Measurements from ENCODE around the gene HOATZ.

The HOATZ gene

DNA sequence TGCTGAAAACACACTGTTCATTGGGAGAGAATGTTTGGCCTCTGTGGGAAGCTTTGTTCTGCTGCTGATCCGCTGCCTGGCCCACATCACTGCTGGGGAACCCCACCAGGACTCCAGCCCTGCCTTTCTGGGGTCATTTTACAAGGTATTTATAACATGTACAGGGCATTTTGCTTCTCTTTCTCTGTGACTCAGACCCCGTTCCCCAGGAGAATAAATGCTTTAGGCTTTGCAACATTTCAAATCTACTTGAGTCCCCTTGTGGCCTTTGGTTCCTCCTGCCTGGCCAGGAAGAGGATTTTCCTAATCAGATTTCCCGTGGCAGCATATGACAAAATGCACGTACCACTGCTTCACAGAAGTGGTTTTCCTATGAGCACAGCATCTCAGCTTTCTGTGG lies 45.4 kb upstream of the HOATZ start:
- H3K9ac ChIP-seq (ENCODE audit: low read length) = no peak overlapping the region
- no peak overlapping the region for H3K4me2 ChIP-seq (ENCODE audit: low read length)
- no peaks in the 10 kb centered on the region for H3K36me3 ChIP-seq (ENCODE audit: insufficient read depth, low read length)
- no peak overlapping the region for H3K27ac ChIP-seq (ENCODE audit: low read depth, low read length, poor library complexity, severe bottlenecking)
- H3K9me2 ChIP-seq (ENCODE audit: low read depth, low read length) = no peaks in the 10 kb centered on the region
- H3K79me2 ChIP-seq (ENCODE audit: insufficient read depth, low read length) = no peaks in the 10 kb centered on the region
- H3K9me3 ChIP-seq (ENCODE audit: low read length) = no peaks in the 10 kb centered on the region
- no peak overlapping the region for H3K4me3 ChIP-seq (ENCODE audit: low read depth, low read length, poor library complexity, severe bottlenecking)
- no peaks in the 10 kb centered on the region; the same call in 1 of the 2 replicates for H3K27me3 ChIP-seq (ENCODE audit: insufficient read depth, low read length)
- no peaks in the 10 kb centered on the region for H3K4me1 ChIP-seq (ENCODE audit: insufficient read depth, low read length, severe bottlenecking)
- no peak for TF ChIP-seq EZH2 (IDR thresholded peaks at IDR 0.05; ENCODE audit: borderline replicate concordance, low read length)
- TF ChIP-seq, protein P1, sequence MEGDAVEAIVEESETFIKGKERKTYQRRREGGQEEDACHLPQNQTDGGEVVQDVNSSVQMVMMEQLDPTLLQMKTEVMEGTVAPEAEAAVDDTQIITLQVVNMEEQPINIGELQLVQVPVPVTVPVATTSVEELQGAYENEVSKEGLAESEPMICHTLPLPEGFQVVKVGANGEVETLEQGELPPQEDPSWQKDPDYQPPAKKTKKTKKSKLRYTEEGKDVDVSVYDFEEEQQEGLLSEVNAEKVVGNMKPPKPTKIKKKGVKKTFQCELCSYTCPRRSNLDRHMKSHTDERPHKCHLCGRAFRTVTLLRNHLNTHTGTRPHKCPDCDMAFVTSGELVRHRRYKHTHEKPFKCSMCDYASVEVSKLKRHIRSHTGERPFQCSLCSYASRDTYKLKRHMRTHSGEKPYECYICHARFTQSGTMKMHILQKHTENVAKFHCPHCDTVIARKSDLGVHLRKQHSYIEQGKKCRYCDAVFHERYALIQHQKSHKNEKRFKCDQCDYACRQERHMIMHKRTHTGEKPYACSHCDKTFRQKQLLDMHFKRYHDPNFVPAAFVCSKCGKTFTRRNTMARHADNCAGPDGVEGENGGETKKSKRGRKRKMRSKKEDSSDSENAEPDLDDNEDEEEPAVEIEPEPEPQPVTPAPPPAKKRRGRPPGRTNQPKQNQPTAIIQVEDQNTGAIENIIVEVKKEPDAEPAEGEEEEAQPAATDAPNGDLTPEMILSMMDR (IDR thresholded peaks at IDR 0.05; ENCODE audit: low read length) = no peak
- H3F3A ChIP-seq (ENCODE audit: insufficient read depth, low read length) = no peaks in the 10 kb centered on the region
- H2AFZ ChIP-seq (ENCODE audit: low read length) = no peak overlapping the region
- H4K20me1 ChIP-seq (ENCODE audit: insufficient read depth, low read length) = no peaks in the 10 kb centered on the region

DNA sequence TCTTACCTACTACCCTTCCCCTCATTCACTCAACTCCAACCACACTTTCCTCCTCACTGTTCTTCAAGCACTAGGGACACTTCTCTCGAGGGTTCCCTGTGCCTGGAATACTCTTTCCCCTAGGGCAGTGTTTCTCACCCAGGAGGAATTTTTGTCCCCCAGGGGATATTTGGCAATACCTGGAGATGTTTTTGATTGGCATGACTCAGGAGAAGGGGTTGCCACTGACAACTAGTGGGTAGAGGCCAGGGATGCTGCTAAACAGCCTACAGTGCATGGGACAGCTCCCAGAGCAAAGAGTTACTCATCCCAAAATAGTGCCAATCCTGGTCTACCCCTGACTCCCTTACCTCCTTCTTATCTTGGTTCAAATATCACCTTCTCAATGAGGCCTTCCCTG lies 42.4 kb upstream of the HOATZ start:
- 0 out of 2 replicates have a peak, but pooled peaks cover 4% of the 10 kb centered on the region for H3K9me3 ChIP-seq (ENCODE audit: low read length)
- no peak overlapping the region for H3K4me2 ChIP-seq (ENCODE audit: low read length)
- H3K9me2 ChIP-seq (ENCODE audit: low read depth, low read length) = no peaks in the 10 kb centered on the region
- no peak overlapping the region for H3K4me3 ChIP-seq (ENCODE audit: low read depth, low read length, poor library complexity, severe bottlenecking)
- no peak overlapping the region for H2AFZ ChIP-seq (ENCODE audit: low read length)
- no peaks in the 10 kb centered on the region for H4K20me1 ChIP-seq (ENCODE audit: insufficient read depth, low read length)
- no peaks in the 10 kb centered on the region for H3K36me3 ChIP-seq (ENCODE audit: insufficient read depth, low read length)
- H3K79me2 ChIP-seq (ENCODE audit: insufficient read depth, low read length) = no peaks in the 10 kb centered on the region
- TF ChIP-seq EZH2 (IDR thresholded peaks at IDR 0.05; ENCODE audit: borderline replicate concordance, low read length) = no peak
- TF ChIP-seq, protein P1 (IDR thresholded peaks at IDR 0.05; ENCODE audit: low read length) = no peak
- H3K27me3 ChIP-seq (ENCODE audit: insufficient read depth, low read length) = no peaks in the 10 kb centered on the region; the same call in 1 of the 2 replicates
- no peak overlapping the region for H3K27ac ChIP-seq (ENCODE audit: low read depth, low read length, poor library complexity, severe bottlenecking)
- H3K4me1 ChIP-seq (ENCODE audit: insufficient read depth, low read length, severe bottlenecking) = no peaks in the 10 kb centered on the region
- H3F3A ChIP-seq (ENCODE audit: insufficient read depth, low read length) = no peaks in the 10 kb centered on the region
- H3K9ac ChIP-seq (ENCODE audit: low read length) = no peak overlapping the region

DNA sequence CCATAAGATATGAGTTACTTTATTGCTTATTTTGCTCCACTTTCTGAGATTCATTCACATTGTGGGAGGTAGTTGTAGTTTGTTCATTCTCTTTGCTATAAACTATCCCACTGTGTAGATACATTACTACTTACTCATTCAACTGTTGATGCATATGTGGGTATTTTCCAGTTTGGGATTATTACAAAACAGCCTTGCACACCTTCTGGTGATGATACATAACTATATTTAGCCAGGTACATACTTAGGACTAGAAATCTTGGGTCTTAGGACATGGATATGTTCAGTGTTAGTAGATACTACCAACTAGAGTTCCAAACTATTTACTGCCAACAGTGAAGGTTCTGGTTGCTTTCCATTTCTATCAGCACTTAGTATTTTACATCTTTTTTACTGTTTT lies 40.1 kb upstream of the HOATZ start:
- Histone ChIP-seq H3K9me2 (ENCODE audit: low read depth, low read length) (no peaks in the 10 kb centered on the region), H3K27me3 (ENCODE audit: insufficient read depth, low read length) (no peaks in the 10 kb centered on the region; the same call in 1 of the 2 replicates), H3K79me2 (ENCODE audit: insufficient read depth, low read length) (no peaks in the 10 kb centered on the region), H3K9ac (ENCODE audit: low read length) (no peak overlapping the region), H3K27ac (ENCODE audit: low read depth, low read length, poor library complexity, severe bottlenecking) (no peak overlapping the region), H3K36me3 (ENCODE audit: insufficient read depth, low read length) (no peaks in the 10 kb centered on the region), H2AFZ (ENCODE audit: low read length) (no peak overlapping the region), H3F3A (ENCODE audit: insufficient read depth, low read length) (no peaks in the 10 kb centered on the region), H3K9me3 (ENCODE audit: low read length) (0 out of 2 replicates have a peak, but pooled peaks cover 4% of the 10 kb centered on the region), H3K4me2 (ENCODE audit: low read length) (no peak overlapping the region), H4K20me1 (ENCODE audit: insufficient read depth, low read length) (no peaks in the 10 kb centered on the region), H3K4me3 (ENCODE audit: low read depth, low read length, poor library complexity, severe bottlenecking) (no peak overlapping the region), H3K4me1 (ENCODE audit: insufficient read depth, low read length, severe bottlenecking) (no peaks in the 10 kb centered on the region)
- TF ChIP-seq, protein P1 (IDR thresholded peaks at IDR 0.05; ENCODE audit: low read length) = no peak
- no peak for TF ChIP-seq EZH2 (IDR thresholded peaks at IDR 0.05; ENCODE audit: borderline replicate concordance, low read length)
